Mucosa of descending colon (tissue), 3 donors: ENCODE measurements around the gene CDK14. TPM values are rescaled to one million over a fixed set of nuclear protein-coding genes. Genes with fewer than 3 reads are reported as not detected.

Experiments used
- ATAC-seq: fragments of 200-7000 bp; cut with Tn5 transposase; one replicate; pipeline ENCODE4 v1.9.1; 2020; ENCODE audit warnings: mild to moderate bottlenecking, moderate library complexity
- DNase-seq, 3 donors: peaks; one replicate each; pipeline ENCODE4 v3.0.0-alpha.2; 2020
- H3K36me3 ChIP-seq: fragments of 200-600 bp; one replicate; pipeline ENCODE4 v1.8.0; 2021; ENCODE audit warnings: low read depth, mild to moderate bottlenecking
- H3K4me1 ChIP-seq: fragments of 200-600 bp; one replicate; pipeline ENCODE4 v1.8.0; 2021; ENCODE audit warnings: low read depth, mild to moderate bottlenecking
- H3K4me3 ChIP-seq: fragments of 200-600 bp; one replicate; pipeline ENCODE4 v1.8.0; 2021; ENCODE audit warnings: mild to moderate bottlenecking
- H3K9me3 ChIP-seq: fragments of 200-600 bp; one replicate; pipeline ENCODE4 v1.8.0; 2021; ENCODE audit warnings: mild to moderate bottlenecking
- CTCF ChIP-seq: fragments of 200-600 bp; IDR thresholded peaks from one replicate; pipeline ENCODE4 v1.8.0; 2022; ENCODE audit warnings: antibody characterized with exemption, mild to moderate bottlenecking
- intact Hi-C, 2 donors: fragments of 100-400 bp; cut with DNase I in 1 of 2; cut with micrococcal nuclease in 1 of 2; formaldehyde crosslinking; loops; one replicate each; pipeline versions ENCODE4 v1.11.0 to v1.11.1; 2022; cut with DNase I, micrococcal nuclease
- total RNA-seq, 3 donors: library from RNA; stranded (reverse); fragmentation: NEBNext Ultra II Directional in 2 of 3; extraction: Animal tissue kit (Norgen Biotek cat#: 25700) in 2 of 3; gene quantifications; one replicate each; pipeline versions ENCODE4 v1.2.1 to v1.2.4, GENCODE V29; 2021 to 2023
- donor health status: DM: no; HTN: no; CAD: no; lungs with moderate emphysema.
- donor health status: DM: no; HTN: no; CAD: no.
- donor health status: DM: no; HTN: yes; CAD: no.

CDK14 gene
- total RNA-seq, 3 donors from 2014 or later, result 5.4 to 24.4 (median 5.6) TPM

GRCh38 chr7:91156316-91157185 is 560.4 kb downstream of the CDK14 start:
- no peak for TF ChIP-seq CTCF
- no peak for DNase-seq
- ATAC-seq, result no peak
- Histone ChIP-seq H3K36me3 (no peaks in the 10 kb centered on the region), H3K4me3 (no peak overlapping the region), H3K4me1 (no peaks in the 10 kb centered on the region), H3K9me3 (no peaks in the 10 kb centered on the region)
- intact Hi-C loops, result no loop called here

- ATAC-seq, result no peak
- Histone ChIP-seq H3K4me1 (no peaks in the 10 kb centered on the region), H3K36me3 (no peaks in the 10 kb centered on the region), H3K9me3 (no peaks in the 10 kb centered on the region), H3K4me3 (no peak overlapping the region)
- no peak for TF ChIP-seq CTCF
- intact Hi-C loops, result no loop called here
- DNase-seq, result no peak
Measured at GRCh38 chr7:91157579-91158320, 561.6 kb downstream of the CDK14 start.

GRCh38 chr7:91162436-91162835 is 566.3 kb downstream of the CDK14 start:
- no peaks in the 10 kb centered on the region for H3K36me3 ChIP-seq
- DNase-seq (no peak), ATAC-seq (no peak)
- TF ChIP-seq CTCF, result no peak
- no peak overlapping the region for H3K4me3 ChIP-seq
- intact Hi-C loops, result no loop called here
- H3K4me1 ChIP-seq, result no peaks in the 10 kb centered on the region
- no peaks in the 10 kb centered on the region for H3K9me3 ChIP-seq

GRCh38 chr7:91164506-91164905 is 568.4 kb downstream of the CDK14 start:
- Histone ChIP-seq H3K4me3 (no peak overlapping the region), H3K9me3 (no peaks in the 10 kb centered on the region), H3K36me3 (no peaks in the 10 kb centered on the region), H3K4me1 (no peaks in the 10 kb centered on the region)
- no peak for DNase-seq
- TF ChIP-seq CTCF, result no peak
- ATAC-seq, result no peak
- intact Hi-C loops, result no loop called here

GRCh38 chr7:91165006-91165845 is 569.1 kb downstream of the CDK14 start:
- no peaks in the 10 kb centered on the region for H3K4me1 ChIP-seq
- DNase-seq, result no peak
- no peaks in the 10 kb centered on the region for H3K36me3 ChIP-seq
- peak; percentile 45 for ATAC-seq
- intact Hi-C loops, result no loop called here
- H3K9me3 ChIP-seq, result no peaks in the 10 kb centered on the region
- no peak overlapping the region for H3K4me3 ChIP-seq
- TF ChIP-seq CTCF, result no peak
